OCI-LY3 (cell line): ENCODE data around the gene NCKAP5.

Source experiments
- EZH2phosphoT487 ChIP-seq: fragments of 200-600 bp; shearing (Covaris generic); IDR thresholded peaks from 2 replicates; pipeline ENCODE4 v1.6.1; 2018; ENCODE audit warnings: antibody characterized with exemption, mixed run types, low read depth
- TF ChIP-seq, protein P1 (sequence below): fragments of 200-600, 300-600 bp; sonication (generic); IDR thresholded peaks from 2 replicates; pipeline ENCODE4 v1.5.1; 2014; ENCODE audit warnings: antibody characterized with exemption, low read length, low read depth

DNA sequence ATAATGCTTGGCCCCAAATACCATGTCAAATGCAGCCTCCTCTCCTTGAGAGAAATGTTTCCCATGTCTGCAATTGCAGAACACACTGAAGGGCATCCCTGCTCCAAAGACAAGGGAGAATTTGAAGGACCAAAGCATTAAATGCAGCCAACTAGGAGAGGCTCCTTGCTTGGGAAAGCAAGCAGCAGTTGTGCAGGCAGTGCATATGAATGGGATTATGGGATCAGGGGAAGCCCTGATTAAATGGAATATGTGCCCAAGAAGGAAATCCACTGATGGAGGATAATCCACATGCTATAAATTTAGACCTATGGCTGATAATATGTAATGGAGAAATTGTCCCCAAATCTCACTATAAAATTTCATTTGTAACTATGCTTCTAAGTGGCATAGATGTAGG is 116.1 kb downstream of the NCKAP5 start:
- TF ChIP-seq, protein P1, sequence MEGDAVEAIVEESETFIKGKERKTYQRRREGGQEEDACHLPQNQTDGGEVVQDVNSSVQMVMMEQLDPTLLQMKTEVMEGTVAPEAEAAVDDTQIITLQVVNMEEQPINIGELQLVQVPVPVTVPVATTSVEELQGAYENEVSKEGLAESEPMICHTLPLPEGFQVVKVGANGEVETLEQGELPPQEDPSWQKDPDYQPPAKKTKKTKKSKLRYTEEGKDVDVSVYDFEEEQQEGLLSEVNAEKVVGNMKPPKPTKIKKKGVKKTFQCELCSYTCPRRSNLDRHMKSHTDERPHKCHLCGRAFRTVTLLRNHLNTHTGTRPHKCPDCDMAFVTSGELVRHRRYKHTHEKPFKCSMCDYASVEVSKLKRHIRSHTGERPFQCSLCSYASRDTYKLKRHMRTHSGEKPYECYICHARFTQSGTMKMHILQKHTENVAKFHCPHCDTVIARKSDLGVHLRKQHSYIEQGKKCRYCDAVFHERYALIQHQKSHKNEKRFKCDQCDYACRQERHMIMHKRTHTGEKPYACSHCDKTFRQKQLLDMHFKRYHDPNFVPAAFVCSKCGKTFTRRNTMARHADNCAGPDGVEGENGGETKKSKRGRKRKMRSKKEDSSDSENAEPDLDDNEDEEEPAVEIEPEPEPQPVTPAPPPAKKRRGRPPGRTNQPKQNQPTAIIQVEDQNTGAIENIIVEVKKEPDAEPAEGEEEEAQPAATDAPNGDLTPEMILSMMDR, result no peak
- TF ChIP-seq EZH2phosphoT487, result no peak
